ENCODE results near the gene GAA. TPM values are rescaled to one million over a fixed set of nuclear protein-coding genes. Genes with fewer than 3 reads are reported as not detected.

Gene GAA
- polyA plus RNA-seq, 1 experiment, result 5.7 TPM

DNA sequence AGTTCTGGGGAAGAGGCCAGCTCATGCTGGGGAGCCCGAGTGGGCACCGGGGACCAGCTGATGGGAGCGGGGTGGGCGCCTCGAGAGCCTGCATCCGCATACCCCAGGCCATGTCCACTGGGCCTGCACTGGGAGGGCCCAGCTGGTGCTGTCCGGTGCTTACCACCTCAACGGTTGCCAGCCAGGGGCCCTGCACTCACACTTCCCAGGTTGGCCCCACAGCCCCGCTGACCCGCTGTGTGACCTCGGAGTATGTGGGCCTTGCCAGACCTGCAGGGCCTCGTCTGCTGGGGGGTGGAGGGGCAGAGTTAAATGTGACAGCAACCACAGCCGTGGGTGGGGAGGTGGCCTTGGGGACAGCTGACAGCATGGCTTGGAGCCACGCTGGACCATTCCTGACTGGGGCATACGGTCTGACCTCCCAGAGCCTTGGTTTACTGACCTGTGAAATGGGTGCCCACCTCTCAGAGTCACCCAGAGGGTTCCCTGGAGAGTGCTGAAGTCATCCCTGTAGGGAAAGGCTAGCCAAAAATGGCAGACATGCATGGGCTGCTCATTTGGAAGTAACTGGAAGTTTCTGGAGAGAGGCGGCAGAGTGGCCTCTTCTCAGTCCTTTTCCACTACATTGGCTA lies 5.4 kb upstream of the GAA start:
- Histone ChIP-seq H3K4me3 (ENCODE audit: low read depth, low read length) (no peak overlapping the region), H3K27me3 (ENCODE audit: control insufficient read depth, insufficient read depth, low read length) (no peaks in the 10 kb centered on the region), H3K36me3 (ENCODE audit: control insufficient read depth, insufficient read depth, low read length) (no peaks in the 10 kb centered on the region)
- DNase-seq (ENCODE audit: low read depth), result no peak
- TF ChIP-seq, protein P1, sequence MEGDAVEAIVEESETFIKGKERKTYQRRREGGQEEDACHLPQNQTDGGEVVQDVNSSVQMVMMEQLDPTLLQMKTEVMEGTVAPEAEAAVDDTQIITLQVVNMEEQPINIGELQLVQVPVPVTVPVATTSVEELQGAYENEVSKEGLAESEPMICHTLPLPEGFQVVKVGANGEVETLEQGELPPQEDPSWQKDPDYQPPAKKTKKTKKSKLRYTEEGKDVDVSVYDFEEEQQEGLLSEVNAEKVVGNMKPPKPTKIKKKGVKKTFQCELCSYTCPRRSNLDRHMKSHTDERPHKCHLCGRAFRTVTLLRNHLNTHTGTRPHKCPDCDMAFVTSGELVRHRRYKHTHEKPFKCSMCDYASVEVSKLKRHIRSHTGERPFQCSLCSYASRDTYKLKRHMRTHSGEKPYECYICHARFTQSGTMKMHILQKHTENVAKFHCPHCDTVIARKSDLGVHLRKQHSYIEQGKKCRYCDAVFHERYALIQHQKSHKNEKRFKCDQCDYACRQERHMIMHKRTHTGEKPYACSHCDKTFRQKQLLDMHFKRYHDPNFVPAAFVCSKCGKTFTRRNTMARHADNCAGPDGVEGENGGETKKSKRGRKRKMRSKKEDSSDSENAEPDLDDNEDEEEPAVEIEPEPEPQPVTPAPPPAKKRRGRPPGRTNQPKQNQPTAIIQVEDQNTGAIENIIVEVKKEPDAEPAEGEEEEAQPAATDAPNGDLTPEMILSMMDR (IDR thresholded peaks at IDR 0.05; ENCODE audit: insufficient read depth, low read depth, low read length), result no peak
- POLR2A ChIA-PET, result no interaction called here
- CTCF ChIA-PET, result interaction anchor here (4.9 kb wide), 1 partner anchor 13 kb away, joined by 28 read pairs; no protein-coding TSS in a partner anchor

GRCh38 chr17:80096561-80097021 lies 4.8 kb upstream of the GAA start:
- CTCF ChIA-PET, result interaction anchor here (1.0 to 1.1 kb wide), 2 partner anchors 14 to 88 kb away, joined by 3 read pairs; no protein-coding TSS in a partner anchor
- no peaks in the 10 kb centered on the region for H3K27me3 ChIP-seq (ENCODE audit: control insufficient read depth, insufficient read depth, low read length)
- no peak for DNase-seq (ENCODE audit: low read depth)
- H3K36me3 ChIP-seq (ENCODE audit: control insufficient read depth, insufficient read depth, low read length), result no peaks in the 10 kb centered on the region
- TF ChIP-seq, protein P1 (IDR thresholded peaks at IDR 0.05; ENCODE audit: insufficient read depth, low read depth, low read length), result no peak
- H3K4me3 ChIP-seq (ENCODE audit: low read depth, low read length), result no peak overlapping the region
- POLR2A ChIA-PET, result no interaction called here

- TF ChIP-seq, protein P1 (IDR thresholded peaks at IDR 0.05; ENCODE audit: insufficient read depth, low read depth, low read length), result no peak
- no peak for DNase-seq (ENCODE audit: low read depth)
- ChIA-PET CTCF (interaction anchor here (1.0 to 1.1 kb wide), 2 partner anchors 15 to 88 kb away, joined by 3 read pairs; no protein-coding TSS in a partner anchor), POLR2A (no interaction called here)
- Histone ChIP-seq H3K36me3 (ENCODE audit: control insufficient read depth, insufficient read depth, low read length) (no peaks in the 10 kb centered on the region), H3K27me3 (ENCODE audit: control insufficient read depth, insufficient read depth, low read length) (no peaks in the 10 kb centered on the region), H3K4me3 (ENCODE audit: low read depth, low read length) (no peak overlapping the region)
Measured at GRCh38 chr17:80097127-80097621, 4.2 kb upstream of the GAA start.

GRCh38 chr17:80097844-80098691 lies 3.3 kb upstream of the GAA start:
- no peak overlapping the region for H3K4me3 ChIP-seq (ENCODE audit: low read depth, low read length)
- DNase-seq (ENCODE audit: low read depth), result no peak
- CTCF ChIA-PET, result interaction anchor here (0.6 to 1.1 kb wide), 2 partner anchors 16 to 225 kb away, joined by 3 read pairs; no protein-coding TSS in a partner anchor

More at GRCh38 chr17:80097844-80098691, 3.3 kb upstream of the GAA start:
- POLR2A ChIA-PET, result no interaction called here
- TF ChIP-seq, protein P1 (IDR thresholded peaks at IDR 0.05; ENCODE audit: insufficient read depth, low read depth, low read length), result no peak
- H3K36me3 ChIP-seq (ENCODE audit: control insufficient read depth, insufficient read depth, low read length), result no peaks in the 10 kb centered on the region
- no peaks in the 10 kb centered on the region for H3K27me3 ChIP-seq (ENCODE audit: control insufficient read depth, insufficient read depth, low read length)
